Hepatocyte (in vitro differentiated cells): ENCODE results near the gene KCNMA1. TPM values are rescaled to one million over a fixed set of nuclear protein-coding genes. Genes with fewer than 3 reads are reported as not detected.

Source experiments
- DNase-seq: peaks from one replicate; pipeline ENCODE4 v3.0.0-alpha.2; 2016; ENCODE audit warnings: low spot score
- H2AFZ ChIP-seq: fragments of 200-600 bp; sonication (generic); 2 replicates; pipeline ENCODE4 v1.6.0; 2016; ENCODE audit warnings: antibody characterized with exemption, mild to moderate bottlenecking
- H3K27ac ChIP-seq: fragments of 200-600 bp; sonication (generic); 2 replicates; pipeline ENCODE4 v1.5.1; 2016; ENCODE audit warnings: mild to moderate bottlenecking
- H3K27me3 ChIP-seq: fragments of 200-600 bp; sonication (generic); 2 replicates; pipeline ENCODE4 v1.6.1; 2016
- H3K36me3 ChIP-seq: fragments of 200-600 bp; sonication (generic); replicated peaks from 2 replicates; pipeline ENCODE4 v1.5.1; 2016; ENCODE audit warnings: low read depth; ENCODE audit not compliant: insufficient read depth
- H3K4me1 ChIP-seq: fragments of 200-600 bp; sonication (generic); 2 replicates; pipeline ENCODE4 v1.5.1; 2016; ENCODE audit warnings: mild to moderate bottlenecking, moderate library complexity; ENCODE audit not compliant: insufficient read depth
- H3K4me2 ChIP-seq: fragments of 200-600 bp; sonication (generic); 2 replicates; pipeline ENCODE4 v1.6.0; 2016
- H3K4me3 ChIP-seq: fragments of 200-600 bp; sonication (generic); 2 replicates; pipeline ENCODE4 v1.5.1; 2016; ENCODE audit warnings: mild to moderate bottlenecking
- H3K79me2 ChIP-seq: fragments of 200-600 bp; sonication (generic); 2 replicates; pipeline ENCODE4 v1.6.0; 2017; ENCODE audit warnings: mild to moderate bottlenecking
- H3K9me2 ChIP-seq: fragments of 200-600 bp; sonication (generic); replicated peaks from 2 replicates; pipeline ENCODE4 v1.6.0; 2017; ENCODE audit warnings: mild to moderate bottlenecking; ENCODE audit not compliant: insufficient read depth
- H3K9me3 ChIP-seq: fragments of 200-600 bp; sonication (generic); 2 replicates; pipeline ENCODE4 v1.5.1; 2016; ENCODE audit warnings: low read depth, mild to moderate bottlenecking
- H4K20me1 ChIP-seq: fragments of 200-600 bp; sonication (generic); 2 replicates; pipeline ENCODE4 v1.6.0; 2016; ENCODE audit warnings: mild to moderate bottlenecking; ENCODE audit not compliant: insufficient read depth, poor library complexity, severe bottlenecking
- CTCF ChIP-seq: fragments of 200-600 bp; sonication (generic); IDR thresholded peaks from 2 replicates; pipeline ENCODE4 v1.5.1; 2016; ENCODE audit warnings: antibody characterized with exemption, mild to moderate bottlenecking; ENCODE audit not compliant: poor library complexity
- EZH2 ChIP-seq: fragments of 200-600 bp; sonication (generic); IDR thresholded peaks from 2 replicates; pipeline ENCODE4 v1.6.1; 2016; ENCODE audit warnings: antibody characterized with exemption, mild to moderate bottlenecking, borderline replicate concordance
- EZH2phosphoT487 ChIP-seq: fragments of 200-600 bp; sonication (generic); IDR thresholded peaks from one replicate; pipeline ENCODE4 v1.6.1; 2018; ENCODE audit warnings: antibody characterized with exemption, mild to moderate bottlenecking, low read depth, moderate library complexity; ENCODE audit not compliant: unreplicated experiment, severe bottlenecking
- WGBS: methylation state at CpG from one replicate; pipeline ENCODE4 v1.1.6; 2016; ENCODE audit warnings: low lambda C conversion rate; ENCODE audit errors: missing lambda C conversion rate; 5-methylcytosine and 5-hydroxymethylcytosine counted together
- polyA plus RNA-seq: library from polyadenylated mRNA; unstranded; fragments of >200 nt; fragmentation: Nextera tagmentation; extraction: Ambion mirVana; gene quantifications from 2 replicates; pipeline ENCODE4 v1.2.1, GENCODE V29; 2016
- total RNA-seq: library from RNA; depleted of rRNA; stranded (reverse); fragments of >200 nt; gene quantifications from 2 replicates; pipeline ENCODE4 v1.2.3, GENCODE V29; 2014

KCNMA1 gene
- total and polyA plus RNA-seq, 2 experiments from 2014 or later: 42.6 to 73.3 TPM

- H4K20me1 ChIP-seq: no peaks in the 10 kb centered on the region
- 90% methylated on average over 5 of the region's 5 CpGs for WGBS
- no peaks in the 10 kb centered on the region for H3K36me3 ChIP-seq
- H3K27me3 ChIP-seq: no peaks in the 10 kb centered on the region
- H3K4me3 ChIP-seq: no peak overlapping the region
- no peaks in the 10 kb centered on the region for H3K9me2 ChIP-seq
- peaks cover 17% of the 10 kb centered on the region for H3K4me1 ChIP-seq
- TF ChIP-seq EZH2 (no peak), CTCF (no peak), EZH2phosphoT487 (no peak)
- H2AFZ ChIP-seq: no peak overlapping the region
- no peaks in the 10 kb centered on the region for H3K9me3 ChIP-seq
- no peak for DNase-seq
- H3K79me2 ChIP-seq: no peaks in the 10 kb centered on the region
- H3K27ac ChIP-seq: no peak overlapping the region
- H3K4me2 ChIP-seq: no peak overlapping the region
Measured at GRCh38 chr10:77553966-77554365, 83.6 kb downstream of the KCNMA1 start.

- WGBS: 92% methylated on average over 3 of the region's 3 CpGs
- Histone ChIP-seq H3K9me2 (no peaks in the 10 kb centered on the region), H3K27ac (no peak overlapping the region), H3K4me2 (no peak overlapping the region), H3K27me3 (no peaks in the 10 kb centered on the region), H2AFZ (no peak overlapping the region), H4K20me1 (no peaks in the 10 kb centered on the region), H3K9me3 (no peaks in the 10 kb centered on the region), H3K4me3 (no peak overlapping the region), H3K4me1 (peaks cover 17% of the 10 kb centered on the region), H3K36me3 (no peaks in the 10 kb centered on the region), H3K79me2 (no peaks in the 10 kb centered on the region)
- no peak for DNase-seq
- TF ChIP-seq CTCF (no peak), EZH2 (no peak), EZH2phosphoT487 (no peak)
Measured at GRCh38 chr10:77553311-77553710, 84.3 kb downstream of the KCNMA1 start.

- Histone ChIP-seq H3K27me3 (no peaks in the 10 kb centered on the region), H4K20me1 (no peaks in the 10 kb centered on the region), H2AFZ (no peak overlapping the region), H3K9me2 (no peaks in the 10 kb centered on the region), H3K4me3 (no peak overlapping the region), H3K36me3 (no peaks in the 10 kb centered on the region), H3K4me1 (peaks cover 17% of the 10 kb centered on the region), H3K27ac (no peak overlapping the region), H3K4me2 (no peak overlapping the region), H3K79me2 (no peaks in the 10 kb centered on the region), H3K9me3 (no peaks in the 10 kb centered on the region)
- no peak for TF ChIP-seq EZH2
- no peak for TF ChIP-seq CTCF
- no peak for TF ChIP-seq EZH2phosphoT487
- no peak for DNase-seq
- 88% methylated on average over 1 of the region's 1 CpG for WGBS
Measured at GRCh38 chr10:77552252-77552651, 85.4 kb downstream of the KCNMA1 start.

GRCh38 chr10:77550378-77550777 lies 87.2 kb downstream of the KCNMA1 start:
- Histone ChIP-seq H3K9me2 (no peaks in the 10 kb centered on the region), H3K36me3 (no peaks in the 10 kb centered on the region), H3K4me2 (no peak overlapping the region), H3K27me3 (no peaks in the 10 kb centered on the region), H3K79me2 (no peaks in the 10 kb centered on the region), H3K27ac (no peak overlapping the region), H3K4me3 (no peak overlapping the region), H3K4me1 (peaks cover 8% of the 10 kb centered on the region), H2AFZ (no peak overlapping the region), H4K20me1 (no peaks in the 10 kb centered on the region), H3K9me3 (no peaks in the 10 kb centered on the region)
- TF ChIP-seq EZH2phosphoT487 (no peak), EZH2 (no peak), CTCF (no peak)
- no peak for DNase-seq
- 86% methylated on average over 10 of the region's 10 CpGs for WGBS
